GM12878 (cell line): ENCODE measurements around the gene FABP7. TPM values are rescaled to one million over a fixed set of nuclear protein-coding genes. Genes with fewer than 3 reads are reported as not detected.

Source experiments
- ATAC-seq: fragments of 200-7000 bp; cut with Tn5 transposase; 3 replicates; pipeline ENCODE4 v1.9.1; 2020; ENCODE audit warnings: mild to moderate bottlenecking, moderate library complexity
- Bru-seq: library from RNA; stranded (reverse); fragments of 400-500 nt; gene quantifications from one replicate; lab custom pipeline; 2021; lab: Mats Ljungman, UMichigan
- BruChase-seq, 2 experiments: library from RNA; stranded (reverse); fragments of 400-500 nt; gene quantifications; one replicate each; lab custom pipeline; 2021; lab: Mats Ljungman, UMichigan
- BruUV-seq: library from RNA; stranded (reverse); fragments of 400-500 nt; replicated peaks from 2 replicates; lab custom pipeline; 2021; lab: Mats Ljungman, UMichigan
- CTCF ChIA-PET: fragments of 300-600 bp; sonication (Branson Sonifier 250); formaldehyde crosslinking; extraction: SDS; loops from one replicate; lab custom pipeline; 2021; ENCODE audit warnings: inconsistent platforms; lab: Yijun Ruan, JAX
- POLR2A ChIA-PET: fragments of 350-600 bp; formaldehyde crosslinking; extraction: SDS; loops from one replicate; lab custom pipeline; 2021; ENCODE audit warnings: inconsistent platforms; lab: Charles Lee
- RAD21 ChIA-PET: fragments of 300-600 bp; sonication (Branson Sonifier 250); formaldehyde crosslinking; loops from one replicate; lab custom pipeline; 2023; ENCODE audit warnings: antibody characterized with exemption; ENCODE audit not compliant: unreplicated experiment; lab: Charles Lee
- SMC1A ChIA-PET: fragments of 300-600 bp; sonication (Branson Sonifier 250); formaldehyde crosslinking; loops from one replicate; lab custom pipeline; 2023; ENCODE audit not compliant: unreplicated experiment, uncharacterized antibody; lab: Charles Lee
- DNase-seq: peaks from one replicate; pipeline ENCODE4 v3.0.0-alpha.2; 2011; ENCODE audit warnings: low read depth, low spot score
- FAIRE-seq: peaks from 3 replicates; lab custom pipeline; 2011; peaks lifted over from hg19 to GRCh38; lab: Jason Lieb, UNC
- H2AFZ ChIP-seq: 2 replicates; pipeline ENCODE4 v1.6.0; 2011; ENCODE audit warnings: low read depth, low read length, control low read depth; ENCODE audit not compliant: control insufficient read depth
- H3K27ac ChIP-seq: 2 replicates; pipeline ENCODE4 v1.5.1; 2011; ENCODE audit warnings: control low read depth; ENCODE audit not compliant: control insufficient read depth, insufficient read depth
- H3K27me3 ChIP-seq, 2 experiments: replicated peaks in 1 of 2; 2 replicates each; pipeline versions ENCODE4 v1.6.0 to v1.6.1; 2011; ENCODE audit warnings: low read length in 1 of 2; ENCODE audit not compliant: control insufficient read depth in 2 of 2, insufficient read depth in 2 of 2
- H3K36me3 ChIP-seq, 2 experiments: 2 replicates each; pipeline ENCODE4 v1.5.1; 2011; ENCODE audit warnings: low read length in 1 of 2; ENCODE audit not compliant: control insufficient read depth in 2 of 2, insufficient read depth in 2 of 2
- H3K4me1 ChIP-seq: 2 replicates; pipeline ENCODE4 v1.6.1; 2011; ENCODE audit warnings: mild to moderate bottlenecking, low read length, moderate library complexity, mixed read lengths; ENCODE audit not compliant: control insufficient read depth, insufficient read depth
- H3K4me2 ChIP-seq: 2 replicates; pipeline ENCODE4 v1.6.0; 2011; ENCODE audit warnings: control low read depth; ENCODE audit not compliant: control insufficient read depth, insufficient read depth
- H3K4me3 ChIP-seq: fragments of 200-600 bp; sonication (generic); 2 replicates; pipeline ENCODE4 v1.5.1; 2016
- H3K79me2 ChIP-seq: 2 replicates; pipeline ENCODE4 v1.6.0; 2011; ENCODE audit warnings: low read length; ENCODE audit not compliant: control insufficient read depth, insufficient read depth
- H3K9ac ChIP-seq: 2 replicates; pipeline ENCODE4 v1.8.0; 2011; ENCODE audit warnings: low read length, control low read depth, mixed read lengths; ENCODE audit not compliant: control insufficient read depth, insufficient read depth
- H3K9me3 ChIP-seq: replicated peaks from 3 replicates; pipeline ENCODE4 v1.5.1; 2011; ENCODE audit warnings: mild to moderate bottlenecking, low read length; ENCODE audit not compliant: control insufficient read depth, insufficient read depth
- H4K20me1 ChIP-seq: 2 replicates; pipeline ENCODE4 v1.6.0; 2011; ENCODE audit not compliant: control insufficient read depth, insufficient read depth
- FOS ChIP-seq: IDR thresholded peaks from 3 replicates; pipeline ENCODE4 v1.6.1; 2011; ENCODE audit warnings: borderline replicate concordance; ENCODE audit not compliant: insufficient read length; ENCODE audit errors: extremely low read depth
- HCFC1 ChIP-seq: fragments of 150-350 bp; IDR thresholded peaks from 2 replicates; pipeline ENCODE4 v1.6.1; 2014; ENCODE audit warnings: low read length
- LARP7 ChIP-seq: fragments of 450-650 bp; IDR thresholded peaks from 2 replicates; pipeline ENCODE4 v1.6.1; 2017; ENCODE audit warnings: mild to moderate bottlenecking
- MTA2 ChIP-seq: fragments of 450-650 bp; IDR thresholded peaks from 2 replicates; pipeline ENCODE4 v1.6.1; 2016; ENCODE audit warnings: low read depth, mild to moderate bottlenecking, moderate library complexity
- MTA3 ChIP-seq: IDR thresholded peaks from 2 replicates; pipeline ENCODE4 v1.6.1; 2012; ENCODE audit warnings: low read length, inconsistent platforms, borderline replicate concordance
- ZBTB40 ChIP-seq: fragments of 450-650 bp; IDR thresholded peaks from 2 replicates; pipeline ENCODE4 v1.6.1; 2016; ENCODE audit warnings: mild to moderate bottlenecking, moderate library complexity, borderline replicate concordance
- WGBS: methylation state at CpG from one replicate; pipeline ENCODE4 v1.1.6; 2016; ENCODE audit warnings: low lambda C conversion rate; ENCODE audit not compliant: insufficient replicate concordance, insufficient coverage; ENCODE audit errors: missing lambda C conversion rate; 5-methylcytosine and 5-hydroxymethylcytosine counted together
- in situ Hi-C: fragments of 300-500 bp; cut with MboI; formaldehyde crosslinking; loops from 9 replicates; pipeline ENCODE4 v1.14.3; 2018; ENCODE audit warnings: mixed read lengths
- intact Hi-C: fragments of 100-400 bp; cut with micrococcal nuclease; formaldehyde crosslinking; loops from one replicate; pipeline ENCODE4 v1.14.2; 2022; ENCODE audit not compliant: unreplicated experiment
- long read RNA-seq, 2 experiments: library from polyadenylated mRNA; unstranded; transcript quantifications; one replicate each; pipeline ENCODE4 v2.0.0, GENCODE V29; 2019 to 2020
- polyA minus RNA-seq, 3 experiments: library from RNA; depleted of rRNA, polyadenylated mRNA; stranded (reverse); fragments of >200 nt; gene quantifications; 2 replicates each; pipeline ENCODE4 v1.2.3, GENCODE V29; 2011
- polyA plus RNA-seq, 11 experiments: library from polyadenylated mRNA; depleted of rRNA in 4 of 11; unstranded in 6 of 11; stranded (reverse) in 5 of 11; fragments of >200 nt; fragmentation: Nextera tagmentation in 4 of 11; fragmentation: Illumina TruSeq in 1 of 11; extraction: Ambion mirVana in 4 of 11; extraction: Trizol in 1 of 11; gene quantifications; 1 replicate in 1 of 11; 2 replicates in 10 of 11; pipeline versions ENCODE4 v1.2.1 to v1.2.3, GENCODE V29; 2011 to 2016; ENCODE audit warnings: inconsistent platforms in 2 of 11, missing spikeins in 2 of 11, low read depth in 1 of 11
- total RNA-seq, 4 experiments: library from RNA; depleted of rRNA in 3 of 4; stranded (reverse); fragments of >200 nt in 3 of 4; fragmentation: Illumina TruSeq in 1 of 4; extraction: Trizol in 1 of 4; gene quantifications; 2 replicates each; pipeline versions ENCODE4 v1.2.1 to v1.2.3, GENCODE V29; 2013 to 2021

Gene FABP7
- not detected in 2 replicates for total RNA-seq (2013; cell fraction: nucleolus; rRNA removed)
- total RNA-seq (2014; rRNA removed) (not detected in 2 replicates), total RNA-seq (2014; rRNA removed; fragmentation: Illumina TruSeq; extraction: Trizol) (not detected in 2 replicates), total RNA-seq (2021) (not detected in 2 replicates), polyA plus RNA-seq (2011; rRNA removed) (not detected in 2 replicates), polyA plus RNA-seq (2014; fragmentation: Illumina TruSeq; extraction: Trizol) (not detected in 2 replicates), polyA plus RNA-seq (2014; fragmentation: Nextera tagmentation; extraction: Ambion mirVana) (not detected), polyA plus RNA-seq (2014; rRNA removed) (not detected in 2 replicates), polyA plus RNA-seq (2016; fragmentation: Nextera tagmentation; extraction: Ambion mirVana) (not detected), polyA minus RNA-seq (2011; rRNA and poly(A)+ RNA removed) (not detected in 2 replicates), Bru-seq, nascent RNA (not detected), BruChase-seq, experiment 1, labeled RNA remaining after a 6-hour chase (percentile 19 among the genes with signal in this experiment), BruChase-seq, experiment 2, labeled RNA remaining after a 2-hour chase (percentile 18 among the genes with signal in this experiment)
- polyA plus RNA-seq (2011; ENCODE audit: low read depth), result not detected
- polyA plus RNA-seq (2011; cell fraction: cytosol; rRNA removed), result not detected in 2 replicates
- polyA plus RNA-seq (2011; cell fraction: nucleus; rRNA removed), result not detected in 2 replicates
- not detected in 2 replicates for polyA plus RNA-seq (2012)
- polyA minus RNA-seq (2011; cell fraction: cytosol; rRNA and poly(A)+ RNA removed), result not detected in 2 replicates
- polyA minus RNA-seq (2011; cell fraction: nucleus; rRNA and poly(A)+ RNA removed), result not detected in 2 replicates
- long read RNA-seq, experiment 1, result 0 reads
- long read RNA-seq, experiment 2, result 0 reads

- TF ChIP-seq MTA2 (no peak), FOS (no peak), ZBTB40 (no peak), HCFC1 (no peak), MTA3 (no peak), LARP7 (no peak)
- H3K4me2 ChIP-seq, result no peak within 1 kb of the TSS
- SMC1A ChIA-PET, result interaction anchor here (0.7 to 1.4 kb wide), 3 partner anchors 56 to 208 kb away, joined by 3 to 4 read pairs (median 3); no protein-coding TSS in a partner anchor
- in situ Hi-C loops, result no loop called here
- H4K20me1 ChIP-seq, result no peaks in the 10 kb centered on the region
- no peaks in the 10 kb centered on the region for H3K4me1 ChIP-seq
- BruUV-seq, result no TSS peak
- H3K36me3 ChIP-seq, result no peaks in the 10 kb centered on the region
- H3K4me3 ChIP-seq, result no peak within 1 kb of the TSS
- H3K79me2 ChIP-seq, result no peaks in the 10 kb centered on the region
- H2AFZ ChIP-seq, result no peak within 1 kb of the TSS
- RAD21 ChIA-PET, result interaction anchor here (0.8 to 1.5 kb wide), 4 partner anchors 10 to 59 kb away, joined by 3 to 5 read pairs (median 4); partner anchors contain the start of gene SMPDL3A
- H3K27me3 ChIP-seq, result no peaks in the 10 kb centered on the region
- POLR2A ChIA-PET, result interaction anchor here (1.1 kb wide), 1 partner anchor 10 kb away, joined by 3 read pairs; the partner anchor contains the start of gene SMPDL3A
- FAIRE-seq (no peak), DNase-seq (no peak), ATAC-seq (no peak)
- no peaks in the 10 kb centered on the region for H3K9me3 ChIP-seq
- intact Hi-C loops, result no loop called here
- WGBS, result 48% methylated on average over 3 of the region's 3 CpGs
- no peak within 1 kb of the TSS for H3K27ac ChIP-seq
- CTCF ChIA-PET, result interaction anchor here (0.6 to 1.5 kb wide), 6 partner anchors 9 to 90 kb away, joined by 3 to 4 read pairs (median 4); partner anchors contain the start of gene SMPDL3A
- H3K9ac ChIP-seq, result no peak within 1 kb of the TSS
These were observed at the start of gene FABP7 for GRCh38 chr6:122779667-122780066. FABP7 (plus strand) TSS chr6:122779716; CDS start chr6:122779795, 79 bp downstream.
